Effector memory CD8-positive, alpha-beta T cell (primary cell): ENCODE results near the gene STAB2.

Experiments
- ATAC-seq: fragments of 150-1000 bp; cut with Tn5 transposase; replicated peaks from 2 replicates; pipeline ENCODE4 v1.10.0; 2021; ENCODE audit warnings: mild to moderate bottlenecking, moderate library complexity
- DNase-seq, 3 experiments: peaks; one replicate each; pipeline ENCODE4 v3.0.0; 2021
- H3K27ac Mint-ChIP-seq, 2 donors: one replicate each; pipeline ENCODE4 v1.8.0; 2022; ENCODE audit warnings: mild to moderate bottlenecking in 2 of 2, mixed read lengths in 2 of 2, moderate library complexity in 2 of 2
- H3K27me3 Mint-ChIP-seq, 2 donors: one replicate each; pipeline ENCODE4 v1.8.0; 2022; ENCODE audit warnings: mixed read lengths in 2 of 2
- H3K36me3 Mint-ChIP-seq: one replicate; pipeline ENCODE4 v1.8.0; 2022; ENCODE audit warnings: mild to moderate bottlenecking, moderate library complexity, mixed read lengths; ENCODE audit not compliant: insufficient read depth
- H3K4me1 Mint-ChIP-seq, 2 donors: one replicate each; pipeline ENCODE4 v1.8.0; 2022; ENCODE audit warnings: low read depth in 2 of 2, mixed read lengths in 2 of 2
- H3K4me3 Mint-ChIP-seq, 2 donors: one replicate each; pipeline ENCODE4 v1.8.0; 2022; ENCODE audit warnings: mild to moderate bottlenecking in 2 of 2, mixed read lengths in 2 of 2, moderate library complexity in 2 of 2
- H3K9me3 Mint-ChIP-seq, 2 donors: one replicate each; pipeline ENCODE4 v1.8.0; 2022; ENCODE audit warnings: mixed read lengths in 2 of 2

STAB2 gene

GRCh38 chr12:103672401-103673119 lies 85.5 kb downstream of the STAB2 start:
- H3K27me3 Mint-ChIP-seq, result peaks cover 14 to 43% of the 10 kb centered on the region in 2 donors
- peaks cover 0 to 3% of the 10 kb centered on the region in 2 donors for H3K4me1 Mint-ChIP-seq
- H3K9me3 Mint-ChIP-seq, result no peaks in the 10 kb centered on the region
- H3K36me3 Mint-ChIP-seq, result no peaks in the 10 kb centered on the region
- no peak overlapping the region for H3K27ac Mint-ChIP-seq
- ATAC-seq, result no peak
- no peak overlapping the region for H3K4me3 Mint-ChIP-seq
- DNase-seq, result no peak

DNA sequence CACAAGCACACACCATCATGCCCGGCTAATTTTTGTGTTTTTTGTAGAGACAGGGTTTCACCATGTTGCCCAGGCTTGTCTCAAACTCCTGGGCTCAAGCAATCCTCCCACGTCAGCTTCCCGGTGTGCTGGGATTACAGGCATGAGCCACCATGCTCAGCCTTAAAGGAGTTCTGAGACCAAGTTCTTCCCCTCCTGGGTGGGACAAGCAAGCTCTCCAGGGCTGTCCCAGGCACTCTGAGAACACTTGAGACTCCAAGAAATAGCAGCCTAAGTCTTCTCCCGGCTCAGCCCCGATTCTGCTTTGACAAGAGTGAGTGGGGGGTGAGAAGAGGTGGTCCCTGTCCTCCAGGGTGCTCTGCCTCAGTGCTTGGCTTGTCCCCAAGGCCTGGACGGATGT lies 86.4 kb downstream of the STAB2 start:
- H3K9me3 Mint-ChIP-seq, result no peaks in the 10 kb centered on the region
- DNase-seq (no peak), ATAC-seq (no peak)
- H3K4me3 Mint-ChIP-seq, result no peak overlapping the region
- no peaks in the 10 kb centered on the region for H3K4me1 Mint-ChIP-seq
- H3K27ac Mint-ChIP-seq, result no peak overlapping the region
- peaks cover 14 to 43% of the 10 kb centered on the region in 2 donors for H3K27me3 Mint-ChIP-seq
- no peaks in the 10 kb centered on the region for H3K36me3 Mint-ChIP-seq

DNA sequence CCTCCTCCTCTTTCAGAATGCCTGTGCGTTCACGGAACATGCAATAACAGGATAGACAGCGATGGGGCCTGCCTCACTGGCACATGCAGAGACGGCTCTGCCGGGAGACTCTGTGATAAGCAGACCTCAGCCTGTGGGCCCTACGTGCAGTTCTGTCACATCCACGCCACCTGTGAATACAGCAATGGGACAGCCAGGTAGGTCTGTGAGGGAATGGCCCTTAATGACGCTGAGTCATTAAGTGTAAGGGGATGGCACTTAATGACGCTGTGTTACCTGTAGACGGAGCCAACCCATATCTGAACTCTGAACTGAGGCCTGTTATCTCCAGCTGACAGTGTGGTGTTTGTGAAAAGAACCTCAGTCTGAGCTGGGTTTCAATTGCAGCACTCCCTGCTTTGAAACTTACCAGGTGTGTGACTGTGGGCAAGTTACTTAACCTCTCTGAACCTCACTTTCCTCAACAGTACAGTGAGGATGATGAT lies 86.9 kb downstream of the STAB2 start:
- Mint-ChIP-seq H3K36me3 (no peaks in the 10 kb centered on the region), H3K27me3 (peaks cover 13 to 43% of the 10 kb centered on the region in 2 donors), H3K9me3 (no peaks in the 10 kb centered on the region), H3K4me3 (no peak overlapping the region), H3K4me1 (no peaks in the 10 kb centered on the region), H3K27ac (no peak overlapping the region)
- ATAC-seq, result no peak
- DNase-seq, result no peak

- peaks cover 11 to 45% of the 10 kb centered on the region in 2 donors for H3K27me3 Mint-ChIP-seq
- DNase-seq (no peak), ATAC-seq (no peak)
- no peak overlapping the region for H3K27ac Mint-ChIP-seq
- H3K4me1 Mint-ChIP-seq, result no peaks in the 10 kb centered on the region
- H3K4me3 Mint-ChIP-seq, result no peak overlapping the region
- H3K9me3 Mint-ChIP-seq, result no peaks in the 10 kb centered on the region
- H3K36me3 Mint-ChIP-seq, result no peaks in the 10 kb centered on the region
Measured at GRCh38 chr12:103676893-103677292, 89.8 kb downstream of the STAB2 start.

- no peaks in the 10 kb centered on the region for H3K4me1 Mint-ChIP-seq
- no peaks in the 10 kb centered on the region for H3K9me3 Mint-ChIP-seq
- DNase-seq (no peak), ATAC-seq (no peak)
- no peak overlapping the region for H3K4me3 Mint-ChIP-seq
- H3K27ac Mint-ChIP-seq, result no peak overlapping the region
- peaks cover 11 to 41% of the 10 kb centered on the region in 2 donors for H3K27me3 Mint-ChIP-seq
- no peaks in the 10 kb centered on the region for H3K36me3 Mint-ChIP-seq
Measured at GRCh38 chr12:103677341-103677740, 90.3 kb downstream of the STAB2 start.

- Mint-ChIP-seq H3K36me3 (no peaks in the 10 kb centered on the region), H3K27me3 (peaks cover 11 to 36% of the 10 kb centered on the region in 2 donors), H3K9me3 (no peaks in the 10 kb centered on the region), H3K4me3 (no peak overlapping the region), H3K4me1 (no peaks in the 10 kb centered on the region), H3K27ac (no peak overlapping the region)
- no peak for ATAC-seq
- DNase-seq, result no peak
Measured at GRCh38 chr12:103677905-103678304, 90.8 kb downstream of the STAB2 start.

- H3K36me3 Mint-ChIP-seq, result no peaks in the 10 kb centered on the region
- DNase-seq (no peak), ATAC-seq (no peak)
Measured at GRCh38 chr12:103679421-103680170, 92.5 kb downstream of the STAB2 start.

DNA sequence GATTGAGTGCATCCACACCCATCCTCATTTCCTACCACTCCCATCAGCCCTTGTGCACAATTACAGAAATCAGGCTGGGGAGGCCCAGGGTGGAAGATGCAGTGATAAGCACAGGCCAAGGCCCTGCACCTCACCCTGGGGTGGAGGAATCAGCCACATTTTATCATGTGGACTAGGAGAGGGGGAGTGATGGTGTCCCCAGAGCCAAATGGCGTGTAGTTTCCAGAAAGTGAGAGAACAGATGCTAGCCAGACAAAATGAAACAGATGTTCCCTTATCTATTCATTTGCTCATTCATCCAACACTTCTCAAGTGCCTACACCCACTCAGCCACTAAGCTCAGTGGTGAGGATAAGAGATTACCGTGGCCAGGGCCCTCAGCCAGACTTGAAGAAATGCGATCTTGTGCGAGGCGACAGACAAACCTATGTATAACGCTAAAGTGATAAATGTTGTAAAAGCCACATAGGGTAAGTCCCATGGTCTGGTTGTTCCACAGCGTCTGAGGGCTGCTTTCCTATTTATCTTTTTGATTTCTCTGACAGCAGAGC lies 93.6 kb downstream of the STAB2 start:
- Mint-ChIP-seq H3K36me3 (no peaks in the 10 kb centered on the region), H3K4me3 (no peak overlapping the region), H3K9me3 (no peaks in the 10 kb centered on the region), H3K27ac (no peak overlapping the region), H3K27me3 (peaks cover 18 to 35% of the 10 kb centered on the region in 2 donors), H3K4me1 (no peaks in the 10 kb centered on the region)
- DNase-seq (no peak), ATAC-seq (no peak)

More at GRCh38 chr12:103679421-103680170, 92.5 kb downstream of the STAB2 start:
- H3K9me3 Mint-ChIP-seq, result no peaks in the 10 kb centered on the region
- peaks cover 18 to 35% of the 10 kb centered on the region in 2 donors for H3K27me3 Mint-ChIP-seq
- no peak overlapping the region for H3K27ac Mint-ChIP-seq
- H3K4me3 Mint-ChIP-seq, result no peak overlapping the region
- H3K4me1 Mint-ChIP-seq, result no peaks in the 10 kb centered on the region

DNA sequence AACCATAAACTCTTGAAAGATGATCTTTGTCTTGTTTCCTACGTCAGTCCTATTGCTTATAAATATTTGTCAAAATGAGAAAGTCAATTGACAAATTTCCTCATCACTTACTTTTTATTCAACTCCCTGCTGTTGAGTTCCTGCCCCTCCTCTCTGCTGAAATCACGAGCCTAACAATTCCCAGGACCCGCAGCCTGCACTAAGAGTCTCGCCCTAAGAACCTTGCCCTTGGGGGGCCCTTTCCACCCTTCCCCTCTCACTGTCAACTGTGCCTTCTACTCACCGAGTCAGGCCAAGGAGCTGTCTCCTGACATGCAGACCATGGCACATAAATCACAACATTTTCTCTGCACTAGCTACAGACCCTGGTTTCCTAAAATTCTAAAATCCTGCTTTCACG lies 99.0 kb downstream of the STAB2 start:
- no peaks in the 10 kb centered on the region for H3K4me1 Mint-ChIP-seq
- no peaks in the 10 kb centered on the region for H3K9me3 Mint-ChIP-seq
- no peak overlapping the region for H3K4me3 Mint-ChIP-seq
- DNase-seq (no peak), ATAC-seq (no peak)
- H3K36me3 Mint-ChIP-seq, result no peaks in the 10 kb centered on the region
- H3K27ac Mint-ChIP-seq, result no peak overlapping the region
- peaks cover 26 to 39% of the 10 kb centered on the region in 2 donors for H3K27me3 Mint-ChIP-seq

DNA sequence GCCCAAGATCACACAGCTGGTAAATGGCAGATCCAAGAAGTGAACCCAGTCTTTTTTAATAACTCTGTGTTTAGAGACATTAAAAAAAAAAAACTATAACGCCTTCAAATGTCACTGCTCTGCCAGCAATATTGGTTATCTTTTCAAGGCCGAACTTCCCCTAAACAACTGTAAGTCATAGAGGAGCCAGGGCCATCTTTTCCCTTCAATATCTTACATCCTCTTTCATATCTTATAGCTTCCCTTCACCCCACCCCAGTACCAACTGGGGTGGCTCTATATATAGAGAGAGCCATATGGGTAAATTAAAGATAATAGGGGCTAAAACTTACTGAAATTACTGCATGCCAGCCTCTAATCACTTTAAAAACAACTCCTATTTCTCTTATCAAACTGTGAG lies 100.2 kb downstream of the STAB2 start:
- Mint-ChIP-seq H3K27me3 (peaks cover 36 to 39% of the 10 kb centered on the region in 2 donors), H3K4me1 (no peaks in the 10 kb centered on the region), H3K36me3 (no peaks in the 10 kb centered on the region), H3K27ac (no peak overlapping the region), H3K9me3 (no peaks in the 10 kb centered on the region), H3K4me3 (no peak overlapping the region)
- DNase-seq, result no peak
- ATAC-seq, result no peak

- H3K9me3 Mint-ChIP-seq, result no peaks in the 10 kb centered on the region
- H3K36me3 Mint-ChIP-seq, result no peaks in the 10 kb centered on the region
- H3K27ac Mint-ChIP-seq, result no peak overlapping the region
- H3K4me1 Mint-ChIP-seq, result no peaks in the 10 kb centered on the region
- no peak for ATAC-seq
- H3K27me3 Mint-ChIP-seq, result peaks cover 39 to 40% of the 10 kb centered on the region in 2 donors
- H3K4me3 Mint-ChIP-seq, result no peak overlapping the region
- DNase-seq, result no peak
Measured at GRCh38 chr12:103688376-103689063, 101.4 kb downstream of the STAB2 start.

DNA sequence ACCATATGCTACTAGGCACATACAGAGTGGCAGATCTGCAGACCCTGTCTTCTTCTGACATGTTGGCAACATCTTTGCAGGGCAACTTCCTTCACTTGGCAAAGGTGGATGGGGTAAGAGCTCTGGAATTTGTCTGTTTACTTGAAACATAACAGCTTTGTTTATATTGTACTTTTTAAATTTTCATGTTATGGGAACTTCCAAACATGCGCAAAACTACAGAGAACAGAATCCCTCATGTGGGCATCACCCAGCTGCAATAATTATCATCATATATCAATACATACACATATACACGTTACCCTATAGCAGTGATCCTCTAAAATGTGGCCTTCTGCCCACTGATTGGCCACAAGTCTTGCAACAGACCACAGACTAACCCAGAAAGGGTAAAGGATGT lies 103.4 kb downstream of the STAB2 start:
- ATAC-seq, result no peak
- Mint-ChIP-seq H3K36me3 (no peaks in the 10 kb centered on the region), H3K4me3 (no peak overlapping the region), H3K9me3 (no peaks in the 10 kb centered on the region), H3K4me1 (no peaks in the 10 kb centered on the region), H3K27ac (no peak overlapping the region), H3K27me3 (peaks cover 32 to 40% of the 10 kb centered on the region in 2 donors)
- DNase-seq, result no peak

GRCh38 chr12:103691063-103691462 lies 104.0 kb downstream of the STAB2 start:
- Mint-ChIP-seq H3K36me3 (no peaks in the 10 kb centered on the region), H3K27ac (no peak overlapping the region), H3K9me3 (no peaks in the 10 kb centered on the region), H3K4me3 (no peak overlapping the region), H3K27me3 (peaks cover 32 to 43% of the 10 kb centered on the region in 2 donors), H3K4me1 (no peaks in the 10 kb centered on the region)
- DNase-seq (no peak), ATAC-seq (no peak)
